ENCODE data around the gene ESYT2.
"Not testable (repeated sequence)": the region's sequence is repeated elsewhere in the genome, so short reads cannot be mapped to it uniquely, and the experiment has no call there.

Gene ESYT2

GRCh38 chr7:158858592-158859503 lies 29.5 kb upstream of the ESYT2 start:
- DNase-seq (ENCODE audit: low read depth, low spot score): no peak

DNA sequence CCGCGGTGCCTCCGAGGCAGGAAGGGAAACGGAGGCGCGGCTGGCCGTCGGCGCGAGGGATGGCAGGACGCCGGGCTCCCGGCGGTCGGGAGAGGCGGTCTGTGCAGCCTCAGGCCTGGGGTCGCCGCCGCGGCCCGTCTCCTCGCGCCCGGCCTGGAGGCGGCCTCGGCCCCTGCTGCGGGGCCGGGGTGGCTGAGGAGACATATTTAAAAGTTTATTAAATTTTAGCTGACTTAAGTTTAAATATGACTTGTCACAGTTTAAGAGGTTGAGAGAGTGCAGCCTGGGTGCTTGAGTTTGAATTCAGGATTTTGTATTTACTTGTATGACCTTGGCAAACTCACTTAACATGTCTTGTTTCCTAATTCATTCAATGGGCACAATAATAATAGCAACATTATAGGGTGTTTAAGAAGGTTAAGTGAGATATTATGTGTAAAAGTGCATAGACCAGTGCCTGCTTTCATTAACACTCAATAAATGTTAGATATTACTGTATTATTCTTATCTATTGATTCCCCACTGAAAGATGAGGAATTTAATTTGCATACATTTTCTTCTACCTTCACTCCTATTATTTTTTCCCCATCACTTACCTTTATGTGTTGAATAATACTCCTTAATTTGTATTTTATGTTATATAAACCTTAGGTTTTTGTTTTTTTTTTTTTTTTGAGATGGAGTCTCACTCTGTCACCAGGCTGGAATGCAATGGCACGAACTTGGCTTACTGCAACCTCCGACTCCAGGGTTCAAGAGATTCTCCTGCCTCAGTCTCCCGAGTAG lies 27.8 kb upstream of the ESYT2 start:
- DNase-seq (ENCODE audit: low read depth, low spot score): no peak

DNA sequence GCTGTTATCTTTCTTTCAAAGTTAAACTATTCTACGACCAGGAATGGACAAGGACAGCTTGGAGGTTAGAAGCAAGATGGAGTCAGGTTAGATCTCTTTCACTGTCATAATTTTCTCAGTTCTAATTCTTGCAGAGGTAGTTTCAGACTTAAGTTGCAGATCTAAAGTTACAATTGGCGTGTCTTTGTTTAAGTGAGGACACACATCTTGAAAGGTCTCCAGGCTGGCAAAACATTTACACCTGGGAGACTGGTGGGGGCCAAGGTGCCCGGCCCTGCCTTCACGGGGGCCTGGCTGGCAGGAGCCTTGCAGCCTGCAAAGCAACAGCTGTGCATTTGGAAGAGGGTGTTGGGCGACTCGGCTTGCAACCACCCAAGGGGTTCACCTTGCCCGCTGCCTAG lies 25.4 kb upstream of the ESYT2 start:
- no peak for DNase-seq (ENCODE audit: low read depth, low spot score)

DNA sequence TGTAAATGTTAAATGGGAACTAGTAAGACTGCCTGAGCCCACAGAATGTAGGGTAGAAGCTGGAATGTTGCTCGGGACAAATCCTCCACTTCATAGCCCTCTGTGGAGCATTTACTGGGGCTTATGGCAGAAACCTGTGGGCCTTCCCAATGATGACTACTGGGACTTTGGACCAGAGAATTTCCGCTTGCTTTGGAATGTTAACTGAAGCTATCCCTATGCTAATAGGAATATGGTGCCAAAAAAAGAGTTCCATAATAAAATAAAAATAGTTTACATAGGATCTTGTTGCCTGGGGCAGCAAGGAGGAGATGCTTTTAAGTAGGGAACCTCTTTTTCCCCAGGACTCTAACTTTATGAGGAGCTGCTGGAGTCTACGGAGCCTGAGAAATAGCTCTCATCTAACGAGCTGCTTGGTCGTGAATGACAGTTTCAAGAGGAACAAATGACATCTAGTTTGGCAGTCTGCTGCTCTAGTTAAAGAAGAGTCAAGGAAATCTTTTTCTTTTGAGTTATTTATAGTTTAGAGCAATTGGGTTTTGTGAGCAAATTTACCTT lies 21.3 kb upstream of the ESYT2 start:
- DNase-seq (ENCODE audit: low read depth, low spot score): no peak

DNA sequence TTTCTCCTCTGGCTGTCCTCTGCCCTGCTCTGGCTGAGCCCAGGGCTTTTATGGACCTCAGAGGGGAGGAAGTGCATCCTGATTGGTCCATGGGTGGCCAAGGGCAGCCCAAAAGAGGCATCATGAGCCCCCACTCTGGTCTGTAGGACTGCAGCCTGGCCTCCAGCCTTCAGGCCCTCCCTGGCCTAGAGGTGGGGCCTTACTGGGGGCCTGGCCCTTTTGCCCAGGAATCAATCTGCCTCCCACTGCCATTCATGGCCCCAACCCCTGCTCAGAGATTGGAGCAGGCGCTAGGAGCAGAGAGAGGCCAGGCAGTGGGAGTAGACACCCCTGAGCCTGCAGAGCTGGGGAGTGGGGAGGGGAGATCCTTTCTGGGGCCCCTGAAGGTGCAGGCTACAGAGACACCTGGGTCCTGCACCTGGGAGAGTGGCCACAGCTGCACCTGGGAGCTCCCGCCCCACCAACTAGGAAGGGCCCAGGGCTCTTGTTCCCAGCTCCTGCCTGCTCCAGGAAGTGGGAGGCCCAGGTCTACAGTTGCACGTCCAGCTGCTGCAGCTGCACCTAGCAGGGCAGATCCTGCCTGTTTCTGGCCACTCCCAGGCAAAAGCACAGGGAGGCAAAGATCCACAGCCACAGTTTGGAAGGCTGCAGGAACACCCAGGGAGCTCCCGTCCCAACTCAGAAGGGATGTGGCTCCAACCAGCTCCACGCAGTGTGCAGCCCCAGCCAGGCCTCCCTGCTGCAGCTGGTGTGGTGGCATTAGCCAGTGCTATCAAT lies 20.6 kb upstream of the ESYT2 start:
- no peak for DNase-seq (ENCODE audit: low read depth, low spot score)

- no peak for DNase-seq (ENCODE audit: low read depth, low spot score)
Observed at GRCh38 chr7:158849442-158849767, 20.1 kb upstream of the ESYT2 start.

GRCh38 chr7:158847451-158847866 lies 18.1 kb upstream of the ESYT2 start:
- DNase-seq (ENCODE audit: low read depth, low spot score): no peak

GRCh38 chr7:158846304-158846703 lies 17.0 kb upstream of the ESYT2 start:
- DNase-seq (ENCODE audit: low read depth, low spot score): no peak

DNA sequence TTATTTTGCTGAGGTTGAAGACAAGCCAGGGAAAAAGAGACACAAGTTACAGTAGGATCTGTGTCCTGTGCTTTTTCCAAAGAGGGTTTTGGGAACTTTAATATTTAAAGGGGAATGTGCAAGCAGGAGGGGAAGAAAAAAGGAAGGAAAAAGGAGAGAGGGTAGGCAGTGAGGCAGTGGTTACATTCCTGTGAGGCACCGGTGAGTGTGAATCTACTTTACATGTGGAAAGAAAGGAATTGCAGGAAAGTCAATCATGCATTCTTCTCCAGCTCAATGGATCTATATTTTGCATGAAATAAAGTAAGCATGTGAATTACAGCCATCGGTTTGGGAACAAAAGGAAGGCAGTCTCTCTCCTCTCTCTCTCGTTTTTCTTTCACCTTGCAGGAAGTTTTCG lies 14.5 kb upstream of the ESYT2 start:
- no peak for DNase-seq (ENCODE audit: low read depth, low spot score)

DNA sequence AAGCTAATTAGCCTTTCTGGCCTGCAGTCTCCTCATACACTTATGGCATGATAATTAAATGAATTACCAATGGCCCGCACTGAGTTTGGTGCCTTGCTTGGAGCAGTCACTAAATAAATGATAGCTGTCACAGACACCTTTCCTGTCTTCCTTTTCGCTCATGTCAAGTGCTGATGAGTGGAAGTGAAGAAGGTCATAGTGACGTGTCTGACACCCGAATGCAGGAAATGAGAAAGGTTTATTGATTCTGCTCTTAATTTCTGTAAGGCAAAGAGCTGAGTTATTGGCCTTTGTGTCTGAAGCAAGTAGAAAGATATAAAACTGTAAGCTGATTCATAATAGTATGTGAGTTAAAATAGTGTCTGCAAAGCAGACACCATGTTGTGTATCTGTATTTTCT lies 13.2 kb upstream of the ESYT2 start:
- DNase-seq (ENCODE audit: low read depth, low spot score): no peak

- no peak for DNase-seq (ENCODE audit: low read depth, low spot score)
Observed at GRCh38 chr7:158840604-158841003, 11.3 kb upstream of the ESYT2 start.

DNA sequence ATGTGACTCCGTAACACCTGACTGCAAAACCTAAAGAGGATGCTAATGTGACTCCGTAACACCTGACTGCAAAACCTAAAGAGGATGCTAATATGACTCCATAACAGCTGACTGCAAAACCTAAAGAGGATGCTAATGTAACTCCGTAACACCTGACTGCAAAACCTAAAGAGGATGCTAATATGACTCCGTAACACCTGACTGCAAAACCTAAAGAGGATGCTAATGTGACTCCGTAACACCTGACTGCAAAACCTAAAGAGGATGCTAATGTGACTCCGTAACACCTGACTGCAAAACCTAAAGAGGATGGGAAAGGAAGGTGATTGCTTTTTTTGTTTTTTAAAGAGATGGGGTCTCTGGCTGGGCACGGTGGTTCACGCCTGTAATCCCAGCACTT lies 9.9 kb upstream of the ESYT2 start:
- DNase-seq (ENCODE audit: low read depth, low spot score): not testable (repeated sequence)

GRCh38 chr7:158837790-158838637 lies 8.7 kb upstream of the ESYT2 start:
- DNase-seq (ENCODE audit: low read depth, low spot score): no peak

DNA sequence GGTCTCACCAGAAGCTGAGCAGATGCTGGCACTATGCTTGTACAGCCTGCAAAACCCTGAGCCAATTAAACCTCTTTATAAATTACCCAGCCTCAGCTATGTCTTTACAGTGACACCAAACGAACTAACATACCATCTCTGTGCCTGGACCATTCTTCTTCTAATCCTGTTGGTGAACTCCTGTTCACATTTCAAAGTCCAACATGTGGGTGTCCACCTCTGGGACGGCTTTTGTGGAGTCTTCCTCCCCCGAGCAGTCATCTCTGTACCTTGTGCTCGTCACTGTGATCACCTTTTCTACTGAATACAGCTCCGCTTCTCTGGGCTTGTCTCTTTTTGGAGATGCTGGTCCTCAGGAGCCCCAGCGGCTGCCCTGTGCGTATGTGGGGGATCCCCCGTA lies 7.4 kb upstream of the ESYT2 start:
- no peak for DNase-seq (ENCODE audit: low read depth, low spot score)

DNA sequence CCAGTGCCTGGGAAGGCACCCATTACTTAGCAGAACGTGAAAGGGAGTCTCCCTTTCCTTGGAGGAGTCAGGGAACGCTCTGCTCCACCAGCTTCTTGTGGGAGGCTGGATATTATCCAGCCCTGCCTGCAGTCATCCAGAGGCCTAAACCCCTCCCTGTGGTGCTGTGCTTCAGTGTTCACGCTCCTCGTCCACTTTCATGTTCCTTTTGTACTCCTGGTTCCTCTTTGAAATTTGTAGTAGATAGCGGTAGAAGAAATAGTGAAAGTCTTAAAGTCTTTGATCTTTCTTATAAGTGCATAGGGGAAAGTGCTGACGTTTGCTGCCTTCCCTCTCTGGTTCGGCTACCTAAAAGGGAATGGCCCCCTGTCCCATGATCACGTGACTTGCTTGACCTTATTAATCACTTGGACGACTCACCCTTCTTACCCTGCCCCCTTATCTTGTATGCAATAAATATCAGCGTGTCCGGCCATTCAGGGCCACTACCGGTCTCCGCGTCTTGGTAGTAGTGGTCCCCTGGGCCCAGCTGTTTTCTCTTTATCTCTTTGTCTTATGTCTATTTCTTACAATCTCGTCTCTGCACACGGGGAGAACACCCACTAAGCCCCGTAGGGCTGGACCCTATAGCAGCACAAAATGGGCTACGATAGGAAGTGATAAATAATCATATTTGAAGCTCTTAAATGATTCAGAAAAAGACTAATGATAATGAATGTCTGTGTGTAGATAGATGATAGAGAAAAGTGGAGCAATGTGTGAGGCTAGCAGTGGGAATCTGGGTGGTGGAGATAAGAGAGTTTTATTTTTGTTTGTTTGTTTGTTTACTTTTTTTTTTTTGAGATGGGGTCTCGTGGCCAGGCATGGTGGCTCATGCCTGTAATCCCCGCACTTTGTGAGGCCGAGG lies 5.8 kb upstream of the ESYT2 start:
- no peak for DNase-seq (ENCODE audit: low read depth, low spot score)

DNA sequence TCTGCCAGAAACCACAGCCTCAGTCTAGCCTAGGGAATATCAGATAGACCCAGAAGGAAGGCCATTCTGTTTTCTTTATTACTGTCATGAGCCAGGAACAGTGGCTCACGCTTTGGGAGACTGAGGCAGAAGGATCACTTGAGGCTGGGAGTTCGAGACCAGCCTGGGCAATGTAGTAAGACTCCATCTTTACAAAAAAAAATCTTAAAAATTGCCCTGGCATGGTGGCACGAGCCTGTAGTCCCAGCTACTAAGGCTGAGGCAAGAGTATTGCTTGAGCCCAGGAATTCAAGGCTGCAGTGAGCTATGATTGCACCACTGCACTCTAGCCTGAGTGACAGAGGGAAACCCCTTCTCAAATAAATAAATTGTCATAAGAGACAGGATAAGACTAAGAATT lies 3.7 kb upstream of the ESYT2 start:
- DNase-seq (ENCODE audit: low read depth, low spot score): no peak

DNA sequence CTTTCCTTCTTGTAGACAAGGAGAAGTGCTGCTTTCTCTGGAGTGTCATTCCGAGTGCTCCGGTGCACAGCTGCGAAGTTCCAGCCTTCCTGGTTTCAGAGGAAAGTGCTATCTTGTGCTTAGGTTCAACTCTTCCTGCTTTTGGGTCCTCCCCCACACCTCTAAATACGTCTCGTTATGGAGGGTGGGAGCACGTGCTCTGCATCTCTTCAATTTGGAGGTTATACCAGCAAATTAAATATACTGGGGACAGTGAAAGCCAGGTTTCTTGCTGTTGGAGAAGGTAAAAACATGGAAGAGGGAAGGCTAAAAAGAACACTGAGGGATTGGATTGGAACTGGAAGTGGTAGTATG lies 2.4 kb upstream of the ESYT2 start:
- DNase-seq (ENCODE audit: low read depth, low spot score): no peak

- DNase-seq (ENCODE audit: low read depth, low spot score): no peak
Observed at GRCh38 chr7:158830211-158830723, 958 bp upstream of the ESYT2 start.

GRCh38 chr7:158829021-158829341 lies 328 bp downstream of the ESYT2 start:
- no peak for DNase-seq (ENCODE audit: low read depth, low spot score)

Data from activated CD4-positive, CD25-positive, alpha-beta regulatory T cell treated with anti-CD3 and anti-CD28 coated beads, Interleukin-2, amount 50 U/mL, for 16 hours (primary cell).